Activated CD8-positive, alpha-beta T cell treated with anti-CD3 and anti-CD28 coated beads, Interleukin-2, amount 10 ng/mL, durations not matched to agents 7 days and 5 days (primary cell): ENCODE measurements around the gene HSDL1. TPM values are rescaled to one million over a fixed set of nuclear protein-coding genes. Genes with fewer than 3 reads are reported as not detected.

Experiments
- ATAC-seq: fragments of 150-1000 bp; cut with Tn5 transposase; one replicate; pipeline ENCODE4 v1.10.0; 2021; ENCODE audit warnings: moderate library complexity
- CTCF ChIA-PET: fragments of 350-600 bp; sonication (Branson Sonifier 250); formaldehyde crosslinking; loops from one replicate; lab custom pipeline; 2021; ENCODE audit warnings: antibody characterized with exemption; lab: Charles Lee
- POLR2A ChIA-PET: fragments of 350-600 bp; sonication (Branson Sonifier 250); formaldehyde crosslinking; loops from one replicate; lab custom pipeline; 2021; ENCODE audit warnings: antibody characterized with exemption; lab: Charles Lee
- DNase-seq: peaks from one replicate; pipeline ENCODE4 v3.0.0-alpha.2; 2020
- H3K27ac Mint-ChIP-seq: one replicate; pipeline ENCODE4 v1.8.0; 2021; ENCODE audit warnings: mild to moderate bottlenecking, mixed read lengths
- H3K27me3 Mint-ChIP-seq: one replicate; pipeline ENCODE4 v1.8.0; 2021; ENCODE audit warnings: low read depth, mixed read lengths
- H3K36me3 Mint-ChIP-seq: one replicate; pipeline ENCODE4 v1.8.0; 2021; ENCODE audit warnings: low read depth, mixed read lengths
- H3K4me1 Mint-ChIP-seq: one replicate; pipeline ENCODE4 v1.8.0; 2021; ENCODE audit warnings: low read depth, mixed read lengths
- H3K4me3 Mint-ChIP-seq: one replicate; pipeline ENCODE4 v1.8.0; 2021; ENCODE audit warnings: mild to moderate bottlenecking, mixed read lengths
- H3K9me3 Mint-ChIP-seq: one replicate; pipeline ENCODE4 v1.8.0; 2022; ENCODE audit warnings: mixed read lengths; ENCODE audit not compliant: insufficient read depth
- total RNA-seq, 2 experiments: library from RNA; stranded (reverse); gene quantifications; one replicate each; pipeline ENCODE4 v1.2.3, GENCODE V29; 2021

The HSDL1 gene
- total RNA-seq, 2 experiments from 2014 or later = 10.4 to 12.3 TPM

- Mint-ChIP-seq H3K9me3 (no peaks in the 10 kb centered on the region), H3K4me3 (no peak overlapping the region), H3K27me3 (no peaks in the 10 kb centered on the region), H3K36me3 (peaks cover 52% of the 10 kb centered on the region), H3K27ac (peak overlapping the region; percentile 41), H3K4me1 (peaks cover 49% of the 10 kb centered on the region)
- ChIA-PET CTCF (interaction anchor here (0.7 to 6.3 kb wide), 13 partner anchors 9 to 132 kb away, joined by 3 to 95 read pairs (median 12); partner anchors contain the start of genes DNAAF1, HSDL1, MBTPS1 and TAF1C), POLR2A (interaction anchor here (1.0 kb wide), 1 partner anchor 31 kb away, joined by 3 read pairs; the partner anchor contains the start of gene MBTPS1)
- no peak for ATAC-seq
- DNase-seq = no peak
These were observed 58.6 kb downstream of the HSDL1 start for GRCh38 chr16:84086341-84086740.

GRCh38 chr16:84085773-84086172 lies 59.2 kb downstream of the HSDL1 start:
- peaks cover 49% of the 10 kb centered on the region for H3K4me1 Mint-ChIP-seq
- ChIA-PET CTCF (interaction anchor here (0.7 to 6.3 kb wide), 16 partner anchors 8 to 132 kb away, joined by 3 to 95 read pairs (median 12); partner anchors contain the start of genes DNAAF1, HSDL1, MBTPS1 and TAF1C), POLR2A (no interaction called here)
- H3K4me3 Mint-ChIP-seq = no peak overlapping the region
- no peak for ATAC-seq
- H3K9me3 Mint-ChIP-seq = no peaks in the 10 kb centered on the region
- no peaks in the 10 kb centered on the region for H3K27me3 Mint-ChIP-seq
- H3K36me3 Mint-ChIP-seq = peaks cover 53% of the 10 kb centered on the region
- H3K27ac Mint-ChIP-seq = peak overlapping the region; percentile 41
- DNase-seq = no peak

GRCh38 chr16:84085271-84085667 lies 59.7 kb downstream of the HSDL1 start:
- Mint-ChIP-seq H3K27ac (no peak overlapping the region), H3K4me3 (no peak overlapping the region), H3K36me3 (peaks cover 51% of the 10 kb centered on the region), H3K4me1 (peaks cover 49% of the 10 kb centered on the region), H3K27me3 (no peaks in the 10 kb centered on the region), H3K9me3 (no peaks in the 10 kb centered on the region)
- no peak for DNase-seq
- ChIA-PET CTCF (interaction anchor here (0.8 to 6.3 kb wide), 25 partner anchors 8 to 131 kb away, joined by 3 to 95 read pairs (median 5); partner anchors contain the start of genes DNAAF1, HSDL1, MBTPS1 and TAF1C), POLR2A (no interaction called here)
- no peak for ATAC-seq

GRCh38 chr16:84084570-84085270 lies 60.3 kb downstream of the HSDL1 start:
- Mint-ChIP-seq H3K27me3 (no peaks in the 10 kb centered on the region), H3K36me3 (peaks cover 49% of the 10 kb centered on the region), H3K9me3 (no peaks in the 10 kb centered on the region), H3K27ac (no peak overlapping the region), H3K4me3 (no peak overlapping the region), H3K4me1 (peaks cover 46% of the 10 kb centered on the region)
- ChIA-PET POLR2A (no interaction called here), CTCF (interaction anchor here (0.6 to 6.3 kb wide), 28 partner anchors 10 to 158 kb away, joined by 3 to 95 read pairs (median 5); partner anchors contain the start of genes ADAD2, DNAAF1, HSDL1 and MBTPS1)
- ATAC-seq = peak; percentile 84
- DNase-seq = peak; percentile 84

- Mint-ChIP-seq H3K9me3 (no peaks in the 10 kb centered on the region), H3K27me3 (no peaks in the 10 kb centered on the region), H3K36me3 (peaks cover 41% of the 10 kb centered on the region), H3K4me1 (peaks cover 30% of the 10 kb centered on the region), H3K4me3 (no peak overlapping the region), H3K27ac (no peak overlapping the region)
- no peak for DNase-seq
- ATAC-seq = no peak
- CTCF ChIA-PET = interaction anchor here (0.5 to 3.4 kb wide), 6 partner anchors 9 to 129 kb away, joined by 3 to 27 read pairs (median 7); partner anchors contain the start of genes MBTPS1 and TAF1C
- POLR2A ChIA-PET = interaction anchor here (0.8 kb wide), 1 partner anchor 29 kb away, joined by 3 read pairs; no protein-coding TSS in a partner anchor
These were observed 62.0 kb downstream of the HSDL1 start for GRCh38 chr16:84082835-84083569.

GRCh38 chr16:84082110-84082509 lies 62.9 kb downstream of the HSDL1 start:
- Mint-ChIP-seq H3K27me3 (no peaks in the 10 kb centered on the region), H3K36me3 (peaks cover 42% of the 10 kb centered on the region), H3K27ac (no peak overlapping the region), H3K9me3 (no peaks in the 10 kb centered on the region), H3K4me3 (no peak overlapping the region), H3K4me1 (peaks cover 22% of the 10 kb centered on the region)
- POLR2A ChIA-PET = no interaction called here
- ATAC-seq (no peak), DNase-seq (no peak)
- CTCF ChIA-PET = interaction anchor here (1.2 to 3.0 kb wide), 5 partner anchors 16 to 105 kb away, joined by 5 to 16 read pairs (median 8); partner anchors contain the start of genes MBTPS1 and TAF1C

- Mint-ChIP-seq H3K27me3 (no peaks in the 10 kb centered on the region), H3K4me1 (peaks cover 16% of the 10 kb centered on the region), H3K27ac (no peak overlapping the region), H3K4me3 (no peak overlapping the region), H3K9me3 (no peaks in the 10 kb centered on the region), H3K36me3 (peaks cover 39% of the 10 kb centered on the region)
- ATAC-seq = no peak
- CTCF ChIA-PET = interaction anchor here (1.2 to 3.0 kb wide), 4 partner anchors 16 to 106 kb away, joined by 3 to 16 read pairs (median 8); partner anchors contain the start of gene TAF1C
- no peak for DNase-seq
- POLR2A ChIA-PET = no interaction called here
These were observed 63.5 kb downstream of the HSDL1 start for GRCh38 chr16:84081446-84081989.

GRCh38 chr16:84080813-84081212 lies 64.2 kb downstream of the HSDL1 start:
- no peaks in the 10 kb centered on the region for H3K27me3 Mint-ChIP-seq
- H3K27ac Mint-ChIP-seq = no peak overlapping the region
- H3K9me3 Mint-ChIP-seq = no peaks in the 10 kb centered on the region
- DNase-seq (no peak), ATAC-seq (no peak)
- peaks cover 9% of the 10 kb centered on the region for H3K4me1 Mint-ChIP-seq
- no peak overlapping the region for H3K4me3 Mint-ChIP-seq
- CTCF ChIA-PET = interaction anchor here (1.2 to 3.0 kb wide), 5 partner anchors 15 to 106 kb away, joined by 3 to 16 read pairs (median 5); partner anchors contain the start of genes MBTPS1 and TAF1C
- H3K36me3 Mint-ChIP-seq = peaks cover 37% of the 10 kb centered on the region
- POLR2A ChIA-PET = no interaction called here

- POLR2A ChIA-PET = no interaction called here
- Mint-ChIP-seq H3K36me3 (peaks cover 40% of the 10 kb centered on the region), H3K27me3 (no peaks in the 10 kb centered on the region), H3K4me1 (peaks cover 7% of the 10 kb centered on the region), H3K27ac (peak overlapping the region; percentile 7), H3K9me3 (no peaks in the 10 kb centered on the region), H3K4me3 (no peak overlapping the region)
- DNase-seq (no peak), ATAC-seq (no peak)
- CTCF ChIA-PET = interaction anchor here (0.8 to 3.0 kb wide), 7 partner anchors 9 to 107 kb away, joined by 3 to 16 read pairs (median 4); partner anchors contain the start of genes MBTPS1 and TAF1C
These were observed 64.6 kb downstream of the HSDL1 start for GRCh38 chr16:84080378-84080777.

- peaks cover under 1% of the 10 kb centered on the region for H3K4me1 Mint-ChIP-seq
- peaks cover 42% of the 10 kb centered on the region for H3K36me3 Mint-ChIP-seq
- no peak overlapping the region for H3K4me3 Mint-ChIP-seq
- POLR2A ChIA-PET = no interaction called here
- CTCF ChIA-PET = interaction anchor here (0.8 to 3.0 kb wide), 6 partner anchors 9 to 107 kb away, joined by 3 to 16 read pairs (median 5); partner anchors contain the start of genes MBTPS1 and TAF1C
- no peaks in the 10 kb centered on the region for H3K9me3 Mint-ChIP-seq
- H3K27ac Mint-ChIP-seq = no peak overlapping the region
- no peaks in the 10 kb centered on the region for H3K27me3 Mint-ChIP-seq
- ATAC-seq = no peak
- DNase-seq = no peak
These were observed 65.3 kb downstream of the HSDL1 start for GRCh38 chr16:84079664-84080063.

GRCh38 chr16:84075376-84075775 lies 69.6 kb downstream of the HSDL1 start:
- Mint-ChIP-seq H3K36me3 (peaks cover 39% of the 10 kb centered on the region), H3K27ac (no peak overlapping the region), H3K9me3 (no peaks in the 10 kb centered on the region), H3K4me3 (no peak overlapping the region), H3K27me3 (no peaks in the 10 kb centered on the region), H3K4me1 (no peaks in the 10 kb centered on the region)
- POLR2A ChIA-PET = no interaction called here
- DNase-seq (no peak), ATAC-seq (no peak)
- CTCF ChIA-PET = interaction anchor here (2.0 to 2.1 kb wide), 2 partner anchors 10 kb away, joined by 7 to 8 read pairs; no protein-coding TSS in a partner anchor
